Colonic mucosa (tissue), 4 donors: Measurements from ENCODE around the gene LARP4B. TPM values are rescaled to one million over a fixed set of nuclear protein-coding genes. Genes with fewer than 3 reads are reported as not detected.

Source experiments
- DNase-seq: peaks from one replicate; pipeline ENCODE4 v3.0.0-alpha.2; 2020
- H3K27ac ChIP-seq: fragments of 200-600 bp; one replicate; pipeline ENCODE4 v1.8.0; 2021
- H3K27me3 ChIP-seq: fragments of 200-600 bp; one replicate; pipeline ENCODE4 v1.8.0; 2021
- H3K36me3 ChIP-seq: fragments of 200-600 bp; one replicate; pipeline ENCODE4 v1.8.0; 2021
- H3K4me1 ChIP-seq: fragments of 200-600 bp; one replicate; pipeline ENCODE4 v1.8.0; 2021; ENCODE audit warnings: mild to moderate bottlenecking
- H3K4me3 ChIP-seq: fragments of 200-600 bp; one replicate; pipeline ENCODE4 v1.8.0; 2021
- H3K9ac ChIP-seq, 2 donors: one replicate each; pipeline ENCODE4 v1.7.0; 2013; ENCODE audit warnings: control low read depth in 2 of 2, low read depth in 2 of 2, low read length in 2 of 2
- H3K9me3 ChIP-seq: fragments of 200-600 bp; one replicate; pipeline ENCODE4 v1.8.0; 2021
- CTCF ChIP-seq: fragments of 200-600 bp; IDR thresholded peaks from one replicate; pipeline ENCODE4 v1.8.0; 2022; ENCODE audit warnings: antibody characterized with exemption, mild to moderate bottlenecking
- intact Hi-C: fragments of 100-400 bp; cut with DNase I; formaldehyde crosslinking; loops from one replicate; pipeline ENCODE4 v1.14.1; 2022
- total RNA-seq, 2 donors: library from RNA; stranded (reverse); fragmentation: NEBNext Ultra II Directional in 1 of 2; extraction: Animal tissue kit (Norgen Biotek cat#: 25700) in 1 of 2; gene quantifications; one replicate each; pipeline ENCODE4 v1.2.1, GENCODE V29; 2021
- donor health status: healthy.
- donor health status: DM: no; HTN: no; CAD: no.
- donor health status: DM: no; HTN: no; CAD: no.

LARP4B gene
- total RNA-seq, 2 donors from 2014 or later, result 129 to 136 TPM

GRCh38 chr10:955127-955819 is 23.8 kb upstream of the LARP4B start:
- Histone ChIP-seq H3K9me3 (no peaks in the 10 kb centered on the region), H3K4me1 (no peaks in the 10 kb centered on the region), H3K27ac (no peak overlapping the region), H3K4me3 (no peak overlapping the region), H3K27me3 (no peaks in the 10 kb centered on the region), H3K9ac (no peak overlapping the region), H3K36me3 (no peaks in the 10 kb centered on the region)
- intact Hi-C loops, result no loop called here
- no peak for TF ChIP-seq CTCF
- no peak for DNase-seq

- no peak overlapping the region for H3K9ac ChIP-seq
- H3K4me1 ChIP-seq, result no peaks in the 10 kb centered on the region
- DNase-seq, result no peak
- intact Hi-C loops, result no loop called here
- H3K4me3 ChIP-seq, result no peak overlapping the region
- no peak for TF ChIP-seq CTCF
- H3K9me3 ChIP-seq, result no peaks in the 10 kb centered on the region
- H3K36me3 ChIP-seq, result no peaks in the 10 kb centered on the region
- H3K27me3 ChIP-seq, result no peaks in the 10 kb centered on the region
- no peak overlapping the region for H3K27ac ChIP-seq
These were observed 22.9 kb upstream of the LARP4B start for GRCh38 chr10:954396-954795.

GRCh38 chr10:953836-954235 is 22.3 kb upstream of the LARP4B start:
- no peak overlapping the region for H3K27ac ChIP-seq
- H3K9ac ChIP-seq, result no peak overlapping the region
- H3K36me3 ChIP-seq, result no peaks in the 10 kb centered on the region
- no peak for TF ChIP-seq CTCF
- no peaks in the 10 kb centered on the region for H3K9me3 ChIP-seq
- intact Hi-C loops, result no loop called here
- no peaks in the 10 kb centered on the region for H3K4me1 ChIP-seq
- no peak overlapping the region for H3K4me3 ChIP-seq
- no peaks in the 10 kb centered on the region for H3K27me3 ChIP-seq
- DNase-seq, result no peak

GRCh38 chr10:949446-949845 is 17.9 kb upstream of the LARP4B start:
- Histone ChIP-seq H3K9me3 (no peaks in the 10 kb centered on the region), H3K36me3 (no peaks in the 10 kb centered on the region), H3K27ac (no peak overlapping the region), H3K4me3 (no peak overlapping the region), H3K9ac (no peak overlapping the region), H3K27me3 (no peaks in the 10 kb centered on the region), H3K4me1 (no peaks in the 10 kb centered on the region)
- intact Hi-C loops, result no loop called here
- TF ChIP-seq CTCF, result no peak
- no peak for DNase-seq

GRCh38 chr10:948347-948746 is 16.8 kb upstream of the LARP4B start:
- DNase-seq, result no peak
- no peak for TF ChIP-seq CTCF
- H3K9ac ChIP-seq, result no peak overlapping the region
- H3K27ac ChIP-seq, result no peak overlapping the region
- H3K9me3 ChIP-seq, result no peaks in the 10 kb centered on the region
- H3K4me3 ChIP-seq, result no peak overlapping the region
- H3K27me3 ChIP-seq, result no peaks in the 10 kb centered on the region
- H3K36me3 ChIP-seq, result no peaks in the 10 kb centered on the region
- intact Hi-C loops, result no loop called here
- no peaks in the 10 kb centered on the region for H3K4me1 ChIP-seq
